HL-60/S4 treated with retinoic acid at 250 ng/mL for 4 days and 3 days (cell line): Measurements from ENCODE around the gene EIF3CL.
"Not testable (repeated sequence)": the region's sequence is repeated elsewhere in the genome, so short reads cannot be mapped to it uniquely, and the experiment has no call there.

Experiments
- in situ Hi-C: fragments of 300-500 bp; cut with MboI; formaldehyde crosslinking; loops from 2 replicates; pipeline ENCODE4 v1.7.0; 2022; ENCODE audit warnings: low sequenced_read_pairs

EIF3CL gene

GRCh38 chr16:28364268-28365173 lies 39.1 kb downstream of the EIF3CL start:
- in situ Hi-C loops: not testable (repeated sequence)

GRCh38 chr16:28363408-28363807 lies 40.2 kb downstream of the EIF3CL start, which contains the start of gene NPIPB6:
Gene NPIPB6, minus strand, starts transcription at chr16:28363508. Its CDS starts 686 bp downstream, at chr16:28362822.
- in situ Hi-C loops: not testable (repeated sequence)

- in situ Hi-C loops: not testable (repeated sequence)
Measured at GRCh38 chr16:28362600-28362999, 41.0 kb downstream of the EIF3CL start.

- in situ Hi-C loops: not testable (repeated sequence)
Measured at GRCh38 chr16:28338230-28338629, 65.4 kb downstream of the EIF3CL start.

- in situ Hi-C loops: not testable (repeated sequence)
Measured at GRCh38 chr16:28336940-28337710, 66.5 kb downstream of the EIF3CL start.

GRCh38 chr16:28335678-28336077 lies 68.0 kb downstream of the EIF3CL start:
- in situ Hi-C loops: not testable (repeated sequence)

GRCh38 chr16:28332632-28333031 lies 71.0 kb downstream of the EIF3CL start:
- in situ Hi-C loops: not testable (repeated sequence)

- in situ Hi-C loops: not testable (repeated sequence)
Measured at GRCh38 chr16:28330981-28331380, 72.7 kb downstream of the EIF3CL start.

GRCh38 chr16:28330232-28330631 lies 73.4 kb downstream of the EIF3CL start:
- in situ Hi-C loops: not testable (repeated sequence)
